OCI-LY7 (cell line): ENCODE results near the gene STRA8.

Source experiments
- CTCF ChIP-seq: fragments of 200-600 bp; sonication (generic); conservative IDR thresholded peaks from 2 replicates; pipeline ENCODE4 v1.5.1; 2014; ENCODE audit warnings: mild to moderate bottlenecking, antibody characterized with exemption, low read length, moderate library complexity, mixed read lengths
- EZH2phosphoT487 ChIP-seq: fragments of 200-600 bp; sonication (generic); IDR thresholded peaks from 2 replicates; pipeline ENCODE4 v1.6.1; 2018; ENCODE audit warnings: low read depth, borderline replicate concordance, mild to moderate bottlenecking, mixed run types, antibody characterized with exemption, low read length, moderate library complexity, mixed read lengths

DNA sequence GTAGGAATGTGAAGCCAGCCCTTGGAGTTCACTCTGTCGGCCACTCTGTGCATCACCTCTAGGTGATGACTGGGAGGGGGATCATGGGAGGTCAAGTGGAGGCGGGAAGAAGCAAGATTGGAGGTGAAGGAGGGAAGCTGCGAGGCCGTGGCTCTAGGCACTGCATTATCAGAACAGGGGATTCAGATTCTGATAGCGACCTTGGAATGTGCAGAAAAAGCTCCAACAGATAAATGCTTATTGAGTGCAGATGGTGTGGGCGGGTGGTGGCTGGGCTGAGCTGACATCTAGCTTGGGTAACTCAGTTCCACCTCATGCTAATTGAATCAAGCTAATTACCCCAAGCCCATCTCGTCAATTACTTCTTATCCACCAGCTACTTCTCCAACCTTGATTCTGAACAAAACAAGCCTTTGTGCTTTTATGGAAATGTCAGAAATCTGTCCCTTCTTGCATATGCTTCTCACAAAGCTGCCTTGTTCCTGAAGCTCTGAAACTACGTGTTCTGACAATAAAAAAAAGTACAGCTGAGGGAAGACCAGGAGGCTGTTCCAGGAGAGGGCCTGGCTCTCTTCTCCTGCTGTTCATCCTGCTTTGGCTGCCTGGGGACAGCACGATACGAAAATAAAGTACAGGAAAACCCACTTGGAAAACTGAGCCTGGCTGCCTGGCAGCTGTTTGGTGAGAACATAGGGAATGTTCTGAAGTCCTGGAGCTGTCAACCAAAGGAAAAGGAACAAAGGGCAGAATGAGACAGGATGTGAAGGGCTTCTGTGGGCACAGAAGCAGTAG lies 27.5 kb downstream of the STRA8 start:
- TF ChIP-seq CTCF (no peak), EZH2phosphoT487 (no peak)
